ENCODE results near the gene MLH3.

DNA sequence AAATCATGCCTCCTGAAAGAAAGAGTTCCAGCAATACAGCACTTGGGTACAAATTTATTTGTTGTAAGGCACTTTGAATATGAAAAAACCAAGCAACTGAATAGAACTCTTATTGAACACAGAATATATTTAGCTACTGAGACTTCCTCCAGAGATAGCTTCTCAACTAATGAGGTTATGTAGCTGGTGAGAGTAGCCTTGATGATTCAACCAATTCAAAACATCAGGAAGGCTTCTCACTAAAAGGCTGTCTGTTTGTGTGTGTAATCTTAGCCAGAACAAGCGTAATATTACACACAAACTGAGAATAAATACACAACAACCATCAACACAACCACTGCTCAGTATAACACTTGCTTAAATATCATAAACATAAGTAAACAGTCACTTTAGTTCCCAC, 28.2 kb downstream of the MLH3 start:
- TF ChIP-seq, protein P1, sequence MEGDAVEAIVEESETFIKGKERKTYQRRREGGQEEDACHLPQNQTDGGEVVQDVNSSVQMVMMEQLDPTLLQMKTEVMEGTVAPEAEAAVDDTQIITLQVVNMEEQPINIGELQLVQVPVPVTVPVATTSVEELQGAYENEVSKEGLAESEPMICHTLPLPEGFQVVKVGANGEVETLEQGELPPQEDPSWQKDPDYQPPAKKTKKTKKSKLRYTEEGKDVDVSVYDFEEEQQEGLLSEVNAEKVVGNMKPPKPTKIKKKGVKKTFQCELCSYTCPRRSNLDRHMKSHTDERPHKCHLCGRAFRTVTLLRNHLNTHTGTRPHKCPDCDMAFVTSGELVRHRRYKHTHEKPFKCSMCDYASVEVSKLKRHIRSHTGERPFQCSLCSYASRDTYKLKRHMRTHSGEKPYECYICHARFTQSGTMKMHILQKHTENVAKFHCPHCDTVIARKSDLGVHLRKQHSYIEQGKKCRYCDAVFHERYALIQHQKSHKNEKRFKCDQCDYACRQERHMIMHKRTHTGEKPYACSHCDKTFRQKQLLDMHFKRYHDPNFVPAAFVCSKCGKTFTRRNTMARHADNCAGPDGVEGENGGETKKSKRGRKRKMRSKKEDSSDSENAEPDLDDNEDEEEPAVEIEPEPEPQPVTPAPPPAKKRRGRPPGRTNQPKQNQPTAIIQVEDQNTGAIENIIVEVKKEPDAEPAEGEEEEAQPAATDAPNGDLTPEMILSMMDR (IDR thresholded peaks at IDR 0.05): no peak
- TF ChIP-seq POLR2A (IDR thresholded peaks at IDR 0.05): no peak
- TF ChIP-seq POLR2AphosphoS5 (IDR thresholded peaks at IDR 0.05): no peak
- no peak for TF ChIP-seq EP300 (IDR thresholded peaks at IDR 0.05)

Measured in upper lobe of left lung (tissue), 4 donors.